ENCODE results near the gene TPRN.

GRCh38 chr9:137178939-137179630 lies 21.5 kb downstream of the TPRN start:
- TF ChIP-seq CTCF (conservative IDR thresholded peaks at IDR 0.05 in 1 of 2, IDR thresholded peaks at IDR 0.05 in 1 of 2; ENCODE audit: low read depth in 1 of 2, low read length in 2 of 2) (no peak), EZH2 (IDR thresholded peaks at IDR 0.05; ENCODE audit: low read length, missing control alignments) (no peak)
